HG02938 (cell line): ENCODE results near the gene PARD3.
"Not testable (repeated sequence)": the region's sequence is repeated elsewhere in the genome, so short reads cannot be mapped to it uniquely, and the experiment has no call there.

Experiments used
- ATAC-seq: cut with Tn5 transposase; IDR thresholded peaks from one replicate; pipeline ENCODE4 v1.9.1; 2021; ENCODE audit warnings: mild to moderate bottlenecking, moderate library complexity; ENCODE audit not compliant: unreplicated experiment

PARD3 gene

GRCh38 chr10:34768972-34769330, 46.1 kb downstream of the PARD3 start:
- no peak for ATAC-seq

DNA sequence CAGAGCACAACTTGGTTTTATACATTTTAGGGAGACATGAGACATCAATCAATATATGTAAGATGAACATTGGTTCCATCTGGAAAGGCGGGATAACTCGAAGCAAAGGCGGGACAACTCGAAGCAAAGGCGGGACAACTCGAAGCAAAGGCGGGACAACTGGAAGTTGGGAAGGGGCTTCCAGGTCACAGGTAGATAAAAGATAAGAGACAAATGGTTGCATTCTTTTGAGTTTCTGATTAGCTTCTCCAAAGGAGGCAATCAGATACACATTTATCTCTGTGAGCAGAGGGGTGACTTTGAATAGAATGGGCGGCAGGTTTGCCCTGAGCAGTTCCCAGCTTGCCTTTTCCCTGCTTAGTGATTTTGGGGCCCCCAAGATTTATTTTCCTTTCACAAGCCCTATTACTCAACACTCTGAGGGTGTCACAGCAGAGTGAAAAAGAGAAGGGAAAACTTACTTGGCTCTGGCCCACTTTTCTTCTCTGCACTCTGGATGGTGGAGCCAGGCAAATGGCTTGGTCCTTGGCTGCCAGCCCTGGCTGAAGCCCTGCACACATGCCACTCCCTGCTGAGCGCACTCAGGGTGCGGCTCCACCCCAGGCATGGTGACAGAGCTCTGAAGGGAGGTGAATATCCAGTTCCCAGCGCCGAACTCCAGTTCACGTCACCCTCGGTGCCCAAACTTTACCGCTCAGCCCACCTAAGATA, 46.7 kb downstream of the PARD3 start:
- no peak for ATAC-seq

DNA sequence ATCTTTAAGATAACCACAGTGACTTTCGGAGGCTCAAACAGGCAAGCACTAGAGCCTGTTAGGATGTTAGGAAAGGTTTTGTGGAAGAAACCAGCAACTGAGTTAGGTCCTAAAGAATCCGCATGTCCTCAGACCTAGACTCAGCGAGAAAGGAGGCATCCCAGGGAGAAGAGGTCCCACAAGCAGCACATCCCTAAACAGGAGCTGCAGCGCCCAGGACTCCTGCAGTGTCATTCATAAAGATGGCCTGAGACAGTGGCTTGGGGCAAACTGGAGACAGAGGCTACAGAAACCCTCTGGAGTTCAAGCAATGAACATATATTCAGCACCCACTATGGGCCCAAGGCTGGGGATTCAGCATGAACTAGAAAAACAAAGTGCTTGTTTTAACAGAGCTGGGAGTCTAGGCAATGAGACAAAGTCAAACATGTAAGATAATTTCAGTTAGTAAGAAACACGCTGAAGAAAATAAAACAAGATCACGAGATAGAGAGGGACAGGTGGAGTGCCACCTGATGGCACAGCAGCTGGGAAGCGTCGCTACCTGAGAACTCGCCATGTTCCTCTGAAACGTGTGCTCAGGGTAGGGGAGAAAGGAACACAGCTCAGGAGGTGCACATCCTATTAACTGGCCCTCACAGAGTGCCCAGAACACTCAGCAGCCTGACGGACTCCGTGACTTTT, 48.1 kb downstream of the PARD3 start:
- no peak for ATAC-seq

DNA sequence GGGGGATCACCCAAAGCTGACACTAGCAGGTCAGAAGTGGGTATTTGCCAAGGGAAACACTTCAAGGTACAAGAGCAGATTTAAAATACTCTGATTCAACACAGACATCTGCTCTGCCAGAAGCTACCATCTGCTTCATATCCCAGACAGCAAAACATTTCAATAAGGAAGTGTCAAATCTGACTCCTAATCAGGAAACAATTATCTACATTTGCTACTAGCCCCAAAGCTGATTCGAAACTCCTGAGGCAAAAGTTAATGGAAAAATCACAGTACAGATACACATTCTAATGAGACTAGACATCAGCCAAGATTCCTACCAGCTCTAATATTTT, 48.9 kb downstream of the PARD3 start:
- ATAC-seq, result no peak

- no peak for ATAC-seq
Measured at GRCh38 chr10:34764472-34764946, 50.6 kb downstream of the PARD3 start.

DNA sequence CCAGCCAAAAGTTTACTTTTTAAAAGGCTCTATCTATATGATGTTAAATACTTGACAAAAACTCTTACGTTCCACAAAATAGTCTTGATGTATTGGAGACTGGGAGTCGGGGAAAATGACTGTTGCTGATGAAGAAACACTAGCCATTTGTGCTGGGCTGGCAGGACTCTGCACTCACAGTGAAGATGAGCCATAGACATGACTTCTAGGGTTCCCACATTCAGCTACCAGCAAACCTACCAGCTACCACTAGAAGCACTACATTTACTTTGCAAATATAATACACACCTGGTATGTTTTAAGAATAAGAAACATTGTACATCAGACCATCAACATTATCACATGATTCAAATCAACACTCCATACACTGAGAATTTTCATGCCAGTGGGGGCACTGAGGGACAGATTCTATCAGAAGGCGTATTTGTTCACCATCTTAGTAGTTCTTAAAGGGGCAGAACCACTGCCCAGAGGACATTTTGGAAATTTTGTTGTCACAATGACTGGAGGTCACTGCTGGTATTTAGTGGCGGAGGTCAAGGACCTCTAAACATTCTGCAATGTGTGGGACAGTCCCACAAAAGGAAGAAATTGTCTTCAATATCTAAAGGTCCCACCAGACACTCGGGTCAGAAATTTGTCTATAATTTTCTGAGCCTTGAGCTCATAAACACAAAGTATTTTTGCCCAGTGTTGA, 52.3 kb downstream of the PARD3 start:
- ATAC-seq, result no peak

DNA sequence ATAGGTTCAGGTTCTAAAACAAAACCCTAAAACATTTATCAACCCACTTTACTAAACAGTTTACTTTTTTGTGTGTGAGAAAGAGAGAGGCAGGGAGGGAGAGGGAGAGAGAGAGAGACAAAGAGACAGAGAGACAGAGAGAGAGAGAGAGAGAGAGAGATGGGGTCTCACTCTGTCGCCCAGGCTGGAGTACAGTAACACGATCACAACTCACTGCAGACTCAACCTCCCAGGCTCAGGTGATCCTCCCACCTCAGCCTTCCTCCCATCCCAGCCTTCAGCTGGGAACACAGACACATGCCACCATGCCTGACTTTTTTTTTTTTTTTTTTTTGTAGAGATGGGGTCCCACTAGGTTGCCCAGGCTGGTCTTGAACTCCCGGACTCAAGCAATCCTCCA, 52.9 kb downstream of the PARD3 start:
- no peak for ATAC-seq

DNA sequence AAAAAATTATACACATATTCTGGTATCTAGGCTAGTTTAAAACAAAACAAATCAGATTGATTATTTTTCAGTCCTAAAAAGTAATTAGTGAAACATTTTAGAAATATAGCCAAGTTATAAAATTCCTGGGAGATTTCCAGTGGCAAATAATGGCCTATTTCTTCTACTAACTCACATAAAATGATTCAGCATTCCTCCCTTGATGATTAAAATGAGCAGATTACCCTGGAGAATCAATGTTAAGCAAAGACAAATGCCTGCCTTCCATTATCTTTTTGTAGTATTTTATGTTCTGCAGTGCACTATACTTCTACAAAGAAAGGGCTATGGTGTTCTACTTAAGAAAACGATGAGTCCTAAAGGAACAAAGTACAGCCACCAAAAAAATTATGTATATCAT, 53.6 kb downstream of the PARD3 start:
- ATAC-seq, result no peak

DNA sequence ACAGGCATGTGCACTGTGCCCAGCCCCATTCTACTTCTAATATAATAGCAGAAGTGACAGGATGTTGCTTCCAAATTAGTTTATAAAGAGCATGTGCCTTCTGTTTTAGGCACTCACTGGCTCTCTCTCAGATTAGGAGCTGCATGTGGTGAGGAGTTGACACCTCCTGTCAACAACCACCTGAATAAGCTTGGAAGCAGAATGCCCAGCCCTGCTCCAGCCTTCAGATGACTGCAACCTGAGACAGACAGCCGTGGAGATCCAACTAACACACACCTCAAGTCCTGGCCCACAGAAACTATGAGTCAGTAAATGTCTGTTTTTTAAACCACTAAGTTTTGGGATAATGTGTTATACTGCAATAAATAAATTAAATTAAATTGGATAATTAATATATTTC, 54.5 kb downstream of the PARD3 start:
- ATAC-seq, result no peak

DNA sequence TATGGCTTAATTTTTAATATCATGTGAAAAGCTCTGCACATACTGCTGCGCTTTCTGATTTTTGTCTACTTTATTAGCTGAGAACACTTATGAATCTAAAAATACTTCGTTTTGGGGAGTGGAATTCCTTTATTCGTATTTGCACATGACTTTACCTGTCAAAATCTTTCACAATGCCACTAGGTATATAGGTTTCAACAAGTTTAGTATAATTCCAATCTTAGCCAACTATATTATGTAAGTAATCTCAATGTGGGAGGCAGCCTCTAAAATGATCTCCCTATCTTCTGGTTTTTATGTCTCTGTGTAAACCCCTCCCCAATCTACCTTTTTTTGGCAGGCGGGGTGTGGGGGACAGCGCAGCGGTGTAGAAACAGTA, 55.3 kb downstream of the PARD3 start:
- no peak for ATAC-seq

DNA sequence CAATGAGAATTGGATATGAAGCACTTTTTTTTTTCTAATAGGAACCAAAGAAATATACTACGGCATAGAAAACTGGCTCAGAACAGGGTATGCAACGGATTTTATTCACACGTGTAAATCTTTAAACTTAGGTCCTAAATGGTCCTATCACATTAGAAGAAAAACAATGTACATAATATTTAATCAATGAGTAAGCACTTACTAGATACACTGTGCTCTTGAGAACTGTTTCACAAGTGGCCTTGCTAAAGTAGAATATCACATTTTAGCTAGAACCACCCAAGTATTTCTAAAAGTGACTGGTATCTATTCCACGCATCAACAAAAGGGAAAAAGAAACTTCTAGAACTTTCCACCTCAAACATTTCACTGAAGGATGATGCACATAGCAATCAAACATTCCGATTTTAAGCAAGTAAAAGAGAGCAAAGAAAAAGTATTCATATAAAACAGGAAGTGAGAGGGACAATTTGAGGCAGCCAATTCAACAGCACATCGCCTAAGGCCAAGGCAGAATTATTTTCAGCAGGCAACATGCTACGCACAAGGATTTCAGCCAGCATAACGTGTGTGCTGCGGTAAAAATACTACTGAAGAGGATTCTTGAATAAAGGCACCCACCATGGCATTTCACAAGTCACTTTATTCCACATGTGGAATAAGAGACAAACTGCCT, 55.8 kb downstream of the PARD3 start:
- ATAC-seq, result no peak

DNA sequence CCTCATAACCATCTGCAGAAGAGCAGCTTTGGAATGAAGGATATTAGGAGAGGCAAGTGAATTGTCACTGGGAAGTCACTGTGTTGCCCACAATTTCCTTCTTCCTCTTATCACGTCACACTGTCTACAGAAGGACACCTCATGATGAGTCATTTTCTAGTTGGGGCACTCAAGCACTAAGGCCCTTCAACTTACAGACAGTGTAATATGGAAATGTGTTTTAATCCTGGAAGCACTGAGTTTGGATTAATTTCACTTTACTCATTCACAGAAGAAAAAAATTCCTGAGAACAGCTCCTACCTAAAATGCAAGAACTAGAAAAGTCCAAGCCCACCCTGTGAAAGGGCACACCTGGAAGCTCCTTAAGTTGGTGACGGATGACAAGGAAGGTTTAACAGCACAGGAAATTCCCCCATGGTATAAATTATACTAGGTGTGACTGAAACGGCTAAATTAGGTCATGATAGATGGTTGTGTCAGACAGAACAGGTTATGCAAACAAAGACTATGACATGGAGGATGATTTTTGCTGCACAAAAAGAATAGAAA, 56.6 kb downstream of the PARD3 start:
- ATAC-seq, result peak; percentile 74

GRCh38 chr10:34757933-34758332, 57.2 kb downstream of the PARD3 start:
- ATAC-seq, result no peak

DNA sequence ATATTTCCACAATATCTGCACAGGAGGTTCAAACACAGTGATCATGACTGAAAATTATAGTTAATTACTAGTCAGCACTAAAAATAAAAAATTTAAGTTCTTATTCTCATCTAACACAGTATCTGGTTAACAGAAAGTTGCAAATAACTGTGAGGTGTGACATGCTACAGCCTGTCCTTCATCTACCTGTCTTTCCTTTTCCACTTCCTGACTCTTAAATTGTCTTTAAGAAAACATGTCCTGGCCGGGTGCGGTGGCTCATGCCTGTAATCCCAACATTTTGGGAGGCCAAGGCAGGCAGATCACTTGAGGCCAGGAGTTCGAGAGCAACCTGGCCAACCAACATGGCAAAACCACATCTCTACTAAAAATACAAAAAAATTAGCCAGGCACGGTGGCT, 57.9 kb downstream of the PARD3 start:
- not testable (repeated sequence) for ATAC-seq

GRCh38 chr10:34756584-34756983, 58.5 kb downstream of the PARD3 start:
- no peak for ATAC-seq

DNA sequence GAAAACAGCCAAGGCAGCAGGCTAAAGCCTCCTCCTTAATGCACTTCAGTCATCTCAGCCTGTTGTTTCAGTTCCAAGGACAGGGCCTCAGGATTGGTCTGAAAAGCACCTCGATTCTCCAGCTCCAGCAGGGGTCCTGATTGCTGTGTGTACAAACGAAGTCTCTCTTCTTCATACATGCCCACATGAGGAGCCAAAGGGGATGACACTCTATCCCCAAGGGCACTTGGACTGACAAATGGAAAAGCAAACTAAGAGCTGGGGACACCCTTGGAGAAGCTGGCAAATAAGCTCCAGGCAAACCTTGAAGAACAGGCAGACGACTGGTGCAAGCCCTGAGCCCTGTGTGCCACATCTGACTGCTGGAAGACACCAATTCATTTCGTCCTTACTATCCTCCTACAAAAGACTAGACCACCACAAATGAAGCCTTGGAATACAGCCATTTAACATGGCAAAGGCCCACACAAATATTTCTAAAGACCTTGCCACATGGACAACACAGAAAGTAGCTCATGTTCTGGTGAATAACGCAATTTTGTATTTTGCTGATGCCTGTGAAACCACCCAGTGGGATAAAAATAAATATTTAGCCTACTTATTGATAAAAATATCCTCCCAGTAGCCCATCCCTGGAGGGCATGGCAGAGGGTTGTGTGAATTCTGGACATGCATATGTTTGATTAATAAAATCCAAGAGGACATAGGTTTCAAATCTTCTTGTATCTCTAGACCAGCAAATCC, 61.9 kb downstream of the PARD3 start:
- no peak for ATAC-seq

DNA sequence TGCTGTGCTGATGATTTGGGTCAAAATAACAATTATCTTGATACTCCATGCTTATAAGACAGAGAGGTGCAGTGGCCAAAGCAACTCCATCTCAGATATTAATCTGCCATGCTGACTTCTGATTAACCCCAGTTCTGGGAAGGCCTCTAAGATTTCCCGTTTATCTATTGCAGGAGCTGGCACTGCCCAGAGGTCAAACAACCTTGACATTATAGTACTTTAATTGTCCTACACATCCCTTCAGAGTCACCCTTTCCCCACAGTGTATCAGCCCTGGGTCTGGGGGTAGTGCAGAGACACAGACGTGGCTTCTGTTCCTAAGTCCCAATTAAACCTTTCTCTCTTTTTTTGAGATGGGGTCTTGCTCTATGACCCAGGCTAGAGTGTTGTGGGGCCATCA, 63.8 kb downstream of the PARD3 start:
- no peak for ATAC-seq

- not testable (repeated sequence) for ATAC-seq
Measured at GRCh38 chr10:34750795-34751194, 64.3 kb downstream of the PARD3 start.

DNA sequence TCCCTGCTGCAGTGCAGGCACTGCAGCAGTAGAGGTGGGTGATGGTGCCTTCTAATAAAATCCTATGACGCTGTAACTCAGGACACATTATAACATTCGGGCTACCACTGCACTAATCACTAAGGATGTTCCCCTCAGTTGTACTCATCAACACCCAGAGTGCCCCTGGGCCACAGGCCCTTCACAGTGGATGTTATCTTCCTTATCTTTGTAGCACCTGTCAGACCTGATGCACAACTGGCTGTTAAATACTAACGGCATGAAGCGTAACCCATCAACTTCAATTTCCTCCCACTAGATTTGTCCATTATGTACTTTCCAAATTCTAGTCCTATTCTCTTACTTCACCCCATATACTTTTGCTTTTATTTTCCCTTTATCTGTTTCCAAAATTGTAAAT, 66.3 kb downstream of the PARD3 start:
- ATAC-seq, result no peak

DNA sequence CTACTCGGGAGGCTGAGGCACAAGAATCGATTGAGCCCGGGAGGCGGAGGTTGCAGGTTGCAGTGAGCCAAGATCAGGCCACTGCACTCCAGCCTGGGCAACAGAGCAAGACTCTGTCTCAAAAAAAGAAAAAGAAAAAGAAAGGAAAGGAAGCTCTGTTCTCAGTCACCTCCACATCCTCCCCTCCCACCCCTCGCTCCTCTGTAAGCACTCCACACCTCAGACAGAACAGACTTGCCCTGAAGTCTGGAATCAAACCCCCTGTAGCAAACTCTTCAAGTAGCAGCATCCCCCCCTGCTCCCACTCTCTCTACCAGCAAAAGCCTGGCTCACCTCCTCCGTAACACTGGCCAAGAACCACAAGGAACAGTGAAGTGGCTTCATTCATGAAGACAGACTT, 66.7 kb downstream of the PARD3 start:
- ATAC-seq, result no peak

GRCh38 chr10:34746094-34746493, 69.0 kb downstream of the PARD3 start:
- no peak for ATAC-seq
